ENCODE measurements around the gene NRP2.

The NRP2 gene

DNA sequence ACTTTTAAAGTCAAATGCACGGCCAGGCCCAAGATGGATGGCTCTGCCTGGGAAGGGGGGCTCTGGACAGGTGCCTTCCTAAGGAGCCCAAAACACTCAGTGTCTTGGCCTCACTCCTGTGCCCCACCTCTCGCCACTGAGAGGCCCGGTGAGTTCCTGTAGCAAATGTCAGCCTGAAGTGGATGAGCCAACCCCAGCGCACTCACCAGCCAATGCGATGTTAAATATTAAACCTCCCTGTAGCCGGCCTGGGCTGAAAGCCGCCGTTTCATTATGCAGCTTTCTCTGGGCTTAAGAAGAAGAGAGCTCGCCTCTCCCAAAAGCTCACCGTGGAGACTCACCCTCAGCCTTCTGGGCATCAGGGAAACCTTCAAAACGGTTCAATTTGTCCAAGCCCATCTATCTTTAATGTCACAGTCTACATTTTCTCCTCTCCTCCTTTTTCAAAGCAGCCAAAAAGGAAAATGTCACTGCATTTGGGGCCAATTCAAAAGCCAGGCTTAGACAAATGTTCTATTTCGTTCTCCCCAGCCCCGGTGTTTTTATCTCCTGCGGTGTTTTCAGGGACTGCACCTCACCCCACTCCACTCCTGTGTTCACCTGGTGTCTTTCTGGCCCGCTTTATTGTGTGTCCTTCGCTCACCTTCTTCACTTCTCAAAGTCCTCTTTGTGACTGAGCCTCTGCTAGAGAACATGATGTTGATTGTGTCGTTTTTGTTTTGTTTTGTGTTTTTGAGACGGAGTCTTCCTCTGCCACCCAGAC, 124.0 kb downstream of the NRP2 start:
- DNase-seq (ENCODE audit: low read depth in 2 of 2): no peak

DNA sequence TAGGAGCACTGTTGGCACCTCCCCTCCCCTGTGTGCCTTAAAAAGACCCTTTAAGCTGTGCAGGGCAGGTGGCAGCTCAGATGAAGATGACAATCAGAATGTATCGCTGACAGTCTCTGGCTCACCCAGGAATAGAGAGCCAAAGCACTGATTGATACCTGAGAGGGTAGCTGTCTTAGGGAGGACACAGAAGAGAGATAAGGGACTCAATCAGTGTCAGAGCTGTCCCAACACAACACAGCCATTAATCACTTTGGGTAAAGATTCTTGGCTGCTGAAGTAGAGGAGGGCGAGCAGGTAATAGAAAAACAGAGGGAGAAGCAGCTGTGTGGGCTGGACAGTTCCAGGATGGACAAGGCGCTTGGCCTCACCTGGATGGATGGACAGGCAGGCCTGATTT, 124.9 kb downstream of the NRP2 start:
- DNase-seq (ENCODE audit: low read depth in 2 of 2): no peak

DNA sequence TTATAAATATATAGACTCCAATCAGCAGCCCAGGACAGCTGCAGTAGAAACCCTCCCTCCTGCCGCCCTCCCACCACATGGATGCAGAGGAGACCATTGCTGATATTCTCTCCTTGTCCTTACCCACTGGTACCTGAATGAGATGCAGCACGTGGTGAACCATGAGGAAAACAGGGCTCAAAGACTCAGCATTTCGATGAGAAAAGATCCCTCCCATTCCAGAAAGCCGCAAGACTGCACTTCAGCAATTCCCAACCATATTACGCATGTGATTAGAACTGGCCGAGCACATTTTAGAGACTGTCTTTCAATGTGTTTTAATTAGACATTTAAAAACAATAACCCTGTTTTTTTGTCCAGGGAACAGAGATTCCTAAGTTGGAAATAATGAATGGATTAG, 125.5 kb downstream of the NRP2 start:
- DNase-seq (ENCODE audit: low read depth in 2 of 2): no peak

DNA sequence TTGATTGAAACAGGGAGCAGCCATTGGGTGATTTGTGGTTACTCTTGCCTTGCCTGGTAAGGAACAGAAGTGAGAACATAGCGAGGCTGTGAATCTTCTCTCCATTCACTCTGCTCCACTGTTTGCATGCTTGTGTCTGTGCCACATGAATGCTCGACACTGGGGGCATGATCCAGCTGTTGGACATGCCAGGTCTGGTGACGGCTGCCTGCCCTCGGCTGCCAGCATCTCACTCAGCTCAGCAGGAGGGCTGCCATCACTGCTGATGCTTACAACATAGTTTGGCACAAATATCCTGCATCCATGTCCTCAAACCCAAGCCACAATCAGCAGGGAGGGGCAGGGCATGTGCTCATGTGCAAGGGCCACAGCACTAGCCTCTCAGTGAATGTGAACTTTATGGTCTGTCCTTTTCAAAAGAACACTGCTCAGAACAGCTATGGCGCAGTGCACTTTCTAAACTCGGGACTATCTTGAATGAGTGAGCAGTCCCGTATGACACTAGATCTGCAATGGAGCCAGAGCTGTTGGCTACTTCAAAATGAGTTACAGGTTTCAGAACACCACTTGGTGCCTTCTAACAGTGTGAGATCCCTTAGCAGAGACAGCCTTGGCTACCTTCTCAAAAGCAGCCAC, 126.3 kb downstream of the NRP2 start:
- no peak for DNase-seq (ENCODE audit: low read depth in 2 of 2)

DNA sequence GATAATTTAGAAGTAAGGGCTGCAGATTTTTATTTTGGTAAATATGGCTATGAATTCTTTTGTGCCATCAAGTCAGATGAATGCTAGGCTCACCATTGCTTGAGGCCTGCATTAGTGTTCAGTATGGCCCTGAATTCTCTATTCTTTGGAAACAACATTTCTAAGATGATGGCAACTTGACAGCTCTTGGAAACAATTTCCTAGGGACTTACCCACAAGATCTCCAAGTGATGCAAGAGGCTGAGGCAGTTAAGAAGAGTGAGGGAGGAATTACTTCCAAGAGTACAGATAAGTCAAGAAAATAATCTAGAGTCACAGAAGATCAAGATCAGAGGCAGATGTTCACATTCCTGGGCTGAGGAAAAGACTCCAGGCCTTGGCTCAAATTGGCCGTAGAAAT, 129.1 kb downstream of the NRP2 start:
- DNase-seq (ENCODE audit: low read depth in 2 of 2): no peak

DNA sequence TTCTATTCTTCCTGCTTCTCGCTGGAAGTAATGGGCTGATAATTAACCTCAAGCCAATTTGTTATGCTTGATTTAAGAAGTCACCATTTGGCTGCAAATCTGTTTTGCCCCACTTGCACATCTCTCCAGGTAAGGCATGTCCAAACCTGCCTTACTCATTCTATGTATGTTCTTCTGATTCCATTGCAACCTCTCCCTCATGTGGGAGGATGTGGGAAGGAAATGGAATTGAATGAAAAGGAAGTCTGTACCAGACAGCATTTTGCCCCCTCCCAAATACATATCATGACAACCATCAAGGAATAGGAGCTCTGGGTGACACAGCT, 131.7 kb downstream of the NRP2 start:
- no peak for DNase-seq (ENCODE audit: low read depth in 2 of 2)

DNA sequence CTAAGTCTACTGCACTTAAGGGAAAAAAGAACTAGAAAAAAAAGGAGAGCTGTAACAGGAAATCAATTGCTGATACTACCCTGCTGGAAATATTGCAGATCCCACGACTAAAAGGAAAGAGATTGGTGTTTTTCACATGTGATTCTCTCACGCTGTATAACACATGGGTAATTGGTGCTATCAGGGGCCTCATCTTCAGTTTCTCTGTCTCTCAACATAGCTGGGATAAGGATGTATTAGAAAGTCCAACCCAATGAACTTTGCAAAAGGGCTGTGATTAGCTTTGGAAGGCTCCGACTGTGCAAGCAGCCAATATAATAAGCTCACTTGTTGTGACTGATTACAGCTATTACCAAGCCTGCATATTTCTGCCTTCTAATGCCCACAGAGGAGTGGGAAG, 133.4 kb downstream of the NRP2 start:
- no peak for DNase-seq (ENCODE audit: low read depth in 2 of 2)

DNA sequence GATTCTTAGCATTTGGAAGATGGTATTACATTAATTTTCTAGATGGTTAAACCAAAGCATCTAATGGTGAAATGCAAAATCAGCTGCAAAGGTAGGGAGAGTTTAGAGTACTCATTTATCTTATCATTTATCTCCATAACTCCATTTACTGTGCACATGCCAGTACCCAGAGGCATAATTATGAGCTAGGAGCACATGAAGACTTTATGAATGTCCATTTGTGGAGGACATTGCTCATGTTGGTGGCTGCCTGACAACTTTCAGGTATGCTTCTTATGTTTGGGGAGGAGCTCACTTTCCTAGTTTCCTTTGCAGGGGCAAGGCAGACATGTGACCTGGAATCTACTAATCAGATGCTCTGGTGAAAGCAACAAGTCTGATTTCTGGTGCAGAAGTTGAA, 134.0 kb downstream of the NRP2 start:
- DNase-seq (ENCODE audit: low read depth in 2 of 2): no peak

DNA sequence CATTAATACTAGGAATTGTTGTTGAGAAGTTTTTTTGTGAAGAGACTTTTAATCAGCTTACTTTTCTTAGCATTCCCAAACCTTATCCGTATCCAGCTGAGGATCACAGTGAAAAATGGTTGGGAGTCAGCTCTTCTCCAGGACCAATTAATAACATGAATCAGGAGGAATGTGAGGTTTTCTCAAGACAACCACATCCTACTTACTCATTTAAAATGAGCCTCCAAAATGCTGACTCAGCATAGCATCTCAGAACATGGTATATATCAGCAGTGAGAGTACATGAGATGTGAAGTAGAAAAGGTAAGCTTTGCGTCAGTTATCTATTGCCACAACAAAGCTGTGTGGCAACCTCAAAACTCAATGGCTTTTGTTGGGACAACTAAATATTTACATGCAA, 140.3 kb downstream of the NRP2 start:
- DNase-seq (ENCODE audit: low read depth in 2 of 2): no peak

DNA sequence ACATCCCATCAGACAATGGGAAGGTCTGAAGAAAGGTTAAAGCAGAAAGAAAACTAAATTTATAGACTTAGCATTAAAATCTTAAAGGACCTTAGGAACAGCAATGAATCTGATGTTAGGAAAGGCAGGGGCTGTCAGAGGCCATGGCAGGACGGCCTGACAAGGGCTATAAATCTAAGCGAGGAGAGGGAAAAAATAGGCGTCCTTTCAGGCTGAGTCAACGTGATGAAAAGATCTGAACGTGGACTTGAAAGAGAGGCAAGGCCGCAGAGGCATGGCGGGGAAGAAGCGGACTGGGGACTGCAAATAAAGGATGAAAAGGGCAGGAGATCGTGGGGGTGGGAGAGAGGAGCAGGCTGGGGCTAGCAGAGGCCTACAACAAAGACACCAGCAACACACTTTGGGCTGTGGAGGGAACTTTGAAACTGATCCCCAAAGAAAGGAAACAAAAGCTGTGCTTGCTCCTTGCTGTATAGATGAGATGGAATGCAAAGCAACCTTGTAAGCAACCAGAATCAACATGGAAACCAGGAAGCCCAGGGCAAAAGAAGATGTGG, 145.6 kb downstream of the NRP2 start:
- no peak for DNase-seq (ENCODE audit: low read depth in 2 of 2)

DNA sequence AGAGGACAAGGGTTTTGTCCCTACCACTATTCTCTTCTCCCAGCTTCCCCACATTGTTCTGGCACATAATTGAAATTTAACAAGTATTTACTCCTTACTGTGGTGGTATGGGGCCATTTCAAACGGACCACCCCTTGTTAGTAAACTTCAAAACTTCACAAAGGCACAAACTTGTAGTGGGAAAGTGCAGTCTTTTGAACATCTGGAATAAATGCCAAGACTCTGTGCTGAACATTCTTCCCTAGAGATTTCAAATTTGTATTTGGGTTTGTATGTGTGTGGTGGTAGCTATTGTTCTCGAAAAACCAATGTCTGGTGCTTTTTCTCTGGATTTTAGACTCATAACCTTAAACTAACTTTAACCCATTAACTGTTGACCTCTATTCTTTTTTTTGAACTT, 151.6 kb downstream of the NRP2 start:
- no peak for DNase-seq (ENCODE audit: low read depth in 2 of 2)

DNA sequence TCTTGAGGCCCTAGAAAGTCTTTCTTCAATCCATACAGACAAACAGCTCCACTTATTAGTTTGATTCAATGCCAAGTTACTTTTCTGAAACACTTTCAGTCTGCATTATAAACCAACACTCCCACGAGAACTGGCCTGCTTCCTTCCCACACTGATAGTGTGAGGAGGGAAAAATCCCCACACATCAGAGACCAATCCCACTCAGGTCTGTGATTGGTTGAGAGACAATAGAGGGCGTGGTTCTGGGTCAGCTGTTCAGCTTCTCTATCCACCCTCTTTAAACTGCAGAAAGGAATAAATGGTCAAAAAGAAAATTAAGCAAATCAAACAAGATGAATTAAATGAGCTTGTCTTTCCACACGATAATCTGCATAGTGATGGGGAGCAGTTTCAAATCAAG, 152.5 kb downstream of the NRP2 start:
- no peak for DNase-seq (ENCODE audit: low read depth in 2 of 2)

DNA sequence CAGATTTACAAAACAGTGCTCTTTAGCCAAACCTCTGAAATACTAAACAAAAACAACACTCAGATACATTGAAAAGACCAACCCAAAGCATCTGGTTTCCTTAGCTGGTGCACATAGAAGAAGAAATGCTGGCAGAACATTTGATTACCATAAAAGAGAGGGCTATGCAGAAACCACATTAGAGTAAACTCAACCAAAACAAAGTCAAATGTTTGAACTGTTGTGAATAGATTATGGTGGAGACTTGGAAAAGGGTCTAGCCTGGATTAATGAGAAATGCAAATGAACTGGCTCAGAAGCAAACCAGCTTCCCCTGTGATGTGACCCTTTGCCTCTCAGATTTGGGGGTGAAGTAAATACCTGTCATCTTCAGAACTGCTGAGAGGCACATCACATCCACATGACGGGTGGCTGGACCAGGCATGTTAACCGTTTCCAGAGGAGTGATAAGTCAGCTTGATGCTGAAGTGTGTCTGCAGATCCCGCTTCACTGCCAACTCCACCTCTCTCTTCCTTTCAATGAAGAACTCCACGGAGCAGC, 153.0 kb downstream of the NRP2 start:
- no peak for DNase-seq (ENCODE audit: low read depth in 2 of 2)

DNA sequence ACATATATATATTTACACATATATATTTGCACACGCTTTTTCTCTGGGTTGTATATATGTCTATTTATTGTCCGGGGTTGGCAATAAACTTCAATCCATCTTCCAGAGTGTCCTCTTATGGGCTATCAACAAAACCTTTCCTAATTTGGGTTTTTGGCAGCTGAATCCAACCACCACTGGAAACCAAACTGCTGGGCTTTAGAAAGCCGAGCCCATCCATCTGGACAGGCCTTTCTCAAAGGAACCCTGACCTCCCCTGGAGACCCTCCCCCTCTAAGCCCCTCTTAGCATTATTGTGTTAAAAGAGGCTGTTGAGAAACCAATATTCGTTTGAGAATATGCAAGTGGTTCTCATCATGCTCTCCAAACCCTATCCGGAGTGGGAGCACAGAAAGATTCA, 153.6 kb downstream of the NRP2 start:
- no peak for DNase-seq (ENCODE audit: low read depth in 2 of 2)

DNA sequence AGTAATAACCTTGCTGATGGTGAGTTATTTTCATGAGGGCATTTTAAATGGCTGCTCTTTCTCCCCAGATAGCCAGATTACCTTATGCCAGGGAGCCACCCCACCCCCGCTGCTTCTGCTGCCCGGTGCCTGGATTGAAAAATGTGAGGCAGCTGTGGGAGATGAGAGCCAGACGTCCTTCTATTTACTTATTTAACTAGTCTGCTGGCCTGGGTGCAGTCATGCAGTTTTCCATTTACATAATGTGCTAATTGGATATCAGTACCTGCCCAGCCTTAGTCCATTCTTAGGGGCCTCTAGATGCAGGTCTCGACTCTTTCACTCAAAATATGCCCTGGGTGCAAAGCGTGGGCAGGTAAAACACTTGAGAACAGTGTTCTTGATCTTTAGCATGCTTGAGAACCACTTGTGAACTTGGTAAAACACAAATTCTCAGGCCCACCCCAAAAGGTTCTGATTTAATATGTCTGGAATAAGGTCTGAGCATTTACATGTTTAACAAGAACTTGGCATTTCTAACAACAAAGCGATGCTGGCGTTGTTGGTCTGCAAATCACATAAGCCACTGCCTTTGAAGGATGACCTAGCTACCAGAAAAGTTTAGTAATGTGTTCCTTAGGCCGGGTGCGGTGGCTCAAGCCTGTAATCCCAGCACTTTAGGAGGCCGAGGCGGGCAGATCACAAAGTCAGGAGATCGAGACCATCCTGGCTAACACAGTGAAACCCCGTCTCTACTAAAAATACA, 154.3 kb downstream of the NRP2 start:
- DNase-seq (ENCODE audit: low read depth in 2 of 2): no peak

DNA sequence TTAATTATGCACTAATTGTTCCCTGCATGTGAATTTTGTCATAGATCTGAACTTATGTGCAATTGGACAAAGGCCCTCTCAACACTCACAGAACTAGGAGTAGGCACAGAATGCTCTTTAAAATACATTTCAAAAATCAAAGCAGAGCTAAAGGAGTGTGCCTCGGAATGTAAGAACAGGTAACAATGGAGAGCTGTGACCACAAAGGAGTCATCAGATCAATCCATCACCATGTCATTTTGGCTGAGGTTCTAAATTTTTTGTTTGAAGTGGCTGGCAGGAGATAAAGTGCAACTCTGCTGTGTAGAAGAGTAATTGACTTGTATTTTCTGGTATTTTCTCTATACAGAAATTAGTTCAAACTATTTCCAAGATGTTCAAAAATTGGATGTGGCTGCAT, 155.4 kb downstream of the NRP2 start:
- DNase-seq (ENCODE audit: low read depth in 2 of 2): no peak

DNA sequence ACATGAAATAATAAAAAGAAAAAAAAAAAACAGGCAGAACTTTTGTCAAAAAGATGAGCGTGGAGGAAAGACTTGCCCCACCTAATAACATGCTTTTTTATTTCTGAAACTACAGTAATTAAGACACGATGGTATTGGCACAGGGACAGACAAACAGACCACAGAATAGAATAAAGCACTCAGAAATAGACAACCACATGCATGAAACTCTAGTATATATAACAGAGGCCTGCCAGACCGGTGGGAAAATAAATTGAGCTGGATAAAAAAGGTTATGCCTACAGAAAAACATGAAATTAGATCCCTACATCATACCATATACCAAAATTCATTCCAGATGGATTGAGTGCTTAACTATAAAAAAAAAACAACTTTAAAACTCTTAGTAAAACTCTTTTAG, 163.1 kb downstream of the NRP2 start:
- no peak for DNase-seq (ENCODE audit: low read depth in 2 of 2)
